ENCODE results near the gene MAN1C1.
"Not testable (repeated sequence)": the region's sequence is repeated elsewhere in the genome, so short reads cannot be mapped to it uniquely, and the experiment has no call there.

MAN1C1 gene

GRCh38 chr1:25581764-25582163, 34.8 kb upstream of the MAN1C1 start:
- no peak overlapping the region for H3K4me3 ChIP-seq (ENCODE audit: low read depth, low read length)

GRCh38 chr1:25583519-25584370, 32.8 kb upstream of the MAN1C1 start:
- H3K4me3 ChIP-seq (ENCODE audit: low read depth, low read length): no peak overlapping the region

- no peak overlapping the region for H3K4me3 ChIP-seq (ENCODE audit: low read depth, low read length)
Measured at GRCh38 chr1:25586181-25586588, 30.4 kb upstream of the MAN1C1 start.

- H3K4me3 ChIP-seq (ENCODE audit: low read depth, low read length): no peak overlapping the region
Measured at GRCh38 chr1:25587290-25587689, 29.3 kb upstream of the MAN1C1 start.

DNA sequence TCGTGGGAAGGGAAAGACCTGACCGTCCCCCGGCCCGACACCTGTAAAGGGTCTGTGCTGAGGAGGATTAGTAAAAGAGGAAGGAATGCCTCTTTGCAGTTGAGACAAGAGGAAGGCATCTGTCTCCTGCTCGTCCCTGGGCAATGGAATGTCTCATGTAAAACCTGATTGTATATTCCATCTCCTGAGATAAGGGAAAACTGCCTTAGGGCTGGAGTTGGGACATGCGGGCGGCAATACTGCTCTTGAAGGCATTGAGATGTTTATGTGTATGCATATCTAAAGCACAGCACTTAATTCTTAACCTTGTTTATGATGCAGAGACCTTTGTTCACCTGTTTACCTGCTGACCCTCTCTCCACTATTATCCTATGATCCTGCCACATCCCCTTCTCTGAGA, 28.4 kb upstream of the MAN1C1 start:
- not testable (repeated sequence) for H3K4me3 ChIP-seq (ENCODE audit: low read depth, low read length)

DNA sequence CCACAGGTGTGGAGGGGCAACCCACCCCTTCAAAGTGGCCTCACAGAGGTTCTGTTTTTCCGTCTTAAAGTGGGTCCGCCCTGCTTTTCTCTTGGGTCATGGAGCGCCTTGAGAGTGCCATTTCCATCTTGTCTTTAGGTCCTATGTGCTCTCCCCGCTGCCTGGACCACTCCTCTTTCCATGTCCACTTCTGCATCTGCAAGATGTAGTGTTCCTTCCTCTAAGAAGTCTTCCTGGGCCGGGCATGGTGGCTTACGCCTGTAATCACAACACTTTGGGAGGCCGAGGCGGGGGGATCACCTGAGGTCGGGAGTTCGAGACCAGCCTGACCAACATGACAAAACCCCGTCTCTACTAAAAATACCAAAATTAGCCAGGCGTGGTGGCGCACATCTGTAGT, 27.8 kb upstream of the MAN1C1 start:
- H3K4me3 ChIP-seq (ENCODE audit: low read depth, low read length): not testable (repeated sequence)

DNA sequence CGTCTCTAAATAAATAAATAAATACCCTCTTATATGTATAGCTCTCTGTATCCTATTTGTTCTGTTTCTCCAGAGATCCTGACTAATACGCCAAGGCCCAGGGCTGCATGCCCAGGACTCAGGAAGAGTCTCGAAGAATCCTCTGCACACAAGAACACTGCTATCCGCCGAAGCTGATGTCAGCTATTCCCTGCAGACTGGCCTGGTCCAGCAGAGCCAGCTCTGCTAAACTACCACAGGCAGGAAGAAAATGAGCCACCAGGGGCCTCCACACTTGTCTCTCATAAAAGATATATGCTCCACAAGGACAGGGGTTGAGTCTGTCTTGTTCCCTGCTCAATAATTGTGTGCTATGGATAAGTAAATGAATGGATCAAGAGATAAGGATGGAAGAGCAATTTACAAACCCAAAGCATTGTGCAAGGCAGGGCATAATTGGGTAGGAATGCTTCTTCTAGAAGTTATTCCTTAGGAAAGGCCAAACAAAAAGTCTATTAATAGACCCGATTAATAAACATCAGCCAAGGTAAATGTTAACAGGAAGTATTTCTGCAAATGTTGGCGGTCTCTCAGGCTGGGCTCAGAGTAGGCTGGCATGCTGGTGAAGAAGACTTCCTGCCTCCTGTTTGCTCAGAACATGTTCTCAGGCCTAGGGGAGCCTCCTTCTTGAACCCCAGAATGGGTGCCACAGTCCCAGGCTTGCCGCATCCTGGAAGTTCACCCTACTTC, 26.3 kb upstream of the MAN1C1 start:
- H3K4me3 ChIP-seq (ENCODE audit: low read depth, low read length): no peak overlapping the region

DNA sequence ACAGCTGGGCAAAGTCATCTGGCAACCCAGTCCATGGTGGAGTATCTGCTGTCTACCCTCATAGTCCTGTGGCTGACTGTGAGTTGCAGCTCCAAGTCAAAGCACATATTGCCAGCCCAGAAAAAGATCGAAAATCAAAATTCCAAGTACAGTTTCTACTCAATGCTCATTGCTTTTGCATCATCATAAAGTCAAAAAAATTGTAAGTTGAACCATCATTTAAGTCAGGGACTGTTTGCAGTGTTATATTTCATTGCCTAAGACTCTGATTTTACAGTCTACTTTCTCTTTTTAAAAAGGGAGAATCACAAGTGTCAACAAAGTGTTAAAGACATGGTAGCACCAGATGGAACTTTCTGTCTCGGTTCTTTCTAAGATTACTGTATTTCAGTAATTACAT, 22.7 kb upstream of the MAN1C1 start:
- H3K4me3 ChIP-seq (ENCODE audit: low read depth, low read length): no peak overlapping the region

GRCh38 chr1:25594971-25595370, 21.6 kb upstream of the MAN1C1 start:
- H3K4me3 ChIP-seq (ENCODE audit: low read depth, low read length): no peak overlapping the region

DNA sequence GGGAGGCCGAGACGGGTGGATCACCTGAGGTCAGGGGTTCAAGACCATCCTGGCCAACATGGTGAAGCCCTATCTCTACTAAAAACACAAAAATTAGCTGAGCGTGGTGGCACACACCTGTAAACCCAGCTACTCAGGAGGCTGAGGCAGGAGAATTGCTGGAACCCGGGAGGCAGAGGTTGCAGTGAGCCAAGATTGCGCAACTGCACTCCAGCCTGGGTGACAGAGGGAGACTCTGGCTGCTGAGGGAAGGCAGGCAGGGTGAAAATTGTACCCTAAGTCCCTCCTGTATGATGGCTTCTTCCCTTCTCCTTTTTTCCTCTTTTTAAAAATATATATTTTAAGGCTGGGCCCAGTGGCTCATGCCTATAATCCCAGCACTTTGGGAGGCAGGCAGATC, 19.9 kb upstream of the MAN1C1 start:
- not testable (repeated sequence) for H3K4me3 ChIP-seq (ENCODE audit: low read depth, low read length)

DNA sequence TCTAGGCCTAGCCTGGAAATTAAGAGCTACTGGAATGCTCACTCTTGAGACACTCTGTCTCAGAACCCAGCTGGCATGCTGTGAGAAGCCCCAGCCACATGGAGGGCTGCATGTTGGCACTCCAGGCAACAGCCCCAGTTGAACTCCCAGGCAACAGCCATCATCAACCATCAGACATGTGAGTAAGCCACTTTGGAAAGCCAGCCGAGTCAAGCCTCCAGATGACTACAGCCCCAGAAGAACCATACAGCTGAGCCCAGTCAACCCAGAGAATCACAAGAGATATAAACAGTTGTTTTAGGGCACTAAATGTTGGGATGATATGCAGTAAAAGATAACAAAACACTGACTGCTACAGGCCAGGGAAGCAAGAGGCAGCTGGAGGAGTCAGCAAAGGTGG, 17.7 kb upstream of the MAN1C1 start:
- H3K4me3 ChIP-seq (ENCODE audit: low read depth, low read length): no peak overlapping the region

GRCh38 chr1:25599969-25600610, 16.5 kb upstream of the MAN1C1 start:
- H3K4me3 ChIP-seq (ENCODE audit: low read depth, low read length): no peak overlapping the region

GRCh38 chr1:25600971-25601699, 15.5 kb upstream of the MAN1C1 start:
- H3K4me3 ChIP-seq (ENCODE audit: low read depth, low read length): not testable (repeated sequence)

- not testable (repeated sequence) for H3K4me3 ChIP-seq (ENCODE audit: low read depth, low read length)
Measured at GRCh38 chr1:25603779-25604538, 12.6 kb upstream of the MAN1C1 start.

GRCh38 chr1:25607123-25607522, 9.5 kb upstream of the MAN1C1 start:
- H3K4me3 ChIP-seq (ENCODE audit: low read depth, low read length): no peak overlapping the region

DNA sequence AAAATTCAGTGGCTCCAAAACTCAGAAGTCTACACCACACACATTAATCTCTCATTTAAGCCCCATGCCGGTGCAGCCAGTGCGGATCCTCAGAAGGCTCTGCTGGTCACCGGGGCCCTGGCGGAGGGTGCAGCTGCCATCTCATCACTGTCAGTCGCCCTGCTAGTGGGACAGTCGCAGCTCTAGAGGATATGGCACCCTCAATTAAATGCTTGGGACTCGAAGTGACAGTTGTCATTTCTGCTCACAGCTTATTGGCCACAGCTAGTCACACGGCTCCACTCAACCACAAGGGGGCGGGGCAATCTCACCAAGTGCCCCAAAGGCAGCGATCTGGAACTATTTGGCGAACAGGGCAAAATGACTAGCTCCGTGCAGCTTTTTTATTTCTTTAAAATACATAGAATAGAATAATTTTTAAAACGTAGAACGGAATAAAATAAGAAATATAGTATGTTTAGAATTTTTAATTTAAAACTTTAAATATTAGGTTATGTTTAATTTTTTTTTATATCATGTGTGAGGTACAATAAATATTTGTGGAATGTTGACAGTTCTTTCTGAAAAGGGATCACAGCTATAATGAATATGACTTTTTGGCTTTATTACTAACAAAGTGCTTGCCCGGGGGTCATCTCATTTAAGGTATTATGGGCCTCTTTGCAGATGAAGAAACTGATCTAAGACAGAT, 8.0 kb upstream of the MAN1C1 start:
- no peak overlapping the region for H3K4me3 ChIP-seq (ENCODE audit: low read depth, low read length)

- no peak overlapping the region for H3K4me3 ChIP-seq (ENCODE audit: low read depth, low read length)
Measured at GRCh38 chr1:25609921-25610320, 6.7 kb upstream of the MAN1C1 start.

DNA sequence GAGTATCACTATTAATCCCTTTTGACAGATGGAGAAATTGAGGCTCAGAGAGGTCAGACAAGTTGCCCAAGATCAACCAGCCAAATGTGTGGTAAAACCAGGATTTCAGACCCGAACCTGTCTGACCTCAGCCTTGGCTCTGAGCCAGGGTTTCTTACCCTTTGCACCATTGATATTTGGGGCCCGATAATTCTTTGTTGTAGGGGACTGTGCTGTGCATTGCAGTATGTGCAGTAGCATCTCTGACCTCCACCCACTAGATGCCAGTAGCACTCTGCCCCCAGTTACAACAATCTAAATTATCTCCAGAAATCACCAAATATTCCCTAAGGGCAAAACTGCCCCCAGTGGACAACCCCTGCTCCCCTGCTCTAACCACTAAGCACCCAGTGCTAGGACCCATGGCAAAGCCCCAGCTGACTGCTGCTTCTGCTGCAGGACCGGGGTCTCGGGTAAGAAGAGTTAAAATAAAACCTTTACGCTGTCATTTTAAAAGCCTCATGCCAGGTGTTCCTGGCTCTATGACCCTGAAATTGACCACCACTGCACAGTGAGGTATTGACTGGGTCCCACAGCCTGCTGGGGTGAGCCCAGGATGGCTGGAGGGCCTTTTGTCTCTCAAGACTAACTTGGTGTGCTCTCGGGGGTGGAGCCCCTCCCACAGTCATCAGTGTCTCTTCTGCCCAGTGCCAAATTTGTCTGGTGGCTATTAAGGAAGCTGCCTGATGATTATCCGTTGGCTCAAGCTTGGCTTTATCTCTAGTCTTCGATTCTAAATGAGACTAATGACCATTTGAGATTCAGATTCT, 5.6 kb upstream of the MAN1C1 start:
- H3K4me3 ChIP-seq (ENCODE audit: low read depth, low read length): no peak overlapping the region

DNA sequence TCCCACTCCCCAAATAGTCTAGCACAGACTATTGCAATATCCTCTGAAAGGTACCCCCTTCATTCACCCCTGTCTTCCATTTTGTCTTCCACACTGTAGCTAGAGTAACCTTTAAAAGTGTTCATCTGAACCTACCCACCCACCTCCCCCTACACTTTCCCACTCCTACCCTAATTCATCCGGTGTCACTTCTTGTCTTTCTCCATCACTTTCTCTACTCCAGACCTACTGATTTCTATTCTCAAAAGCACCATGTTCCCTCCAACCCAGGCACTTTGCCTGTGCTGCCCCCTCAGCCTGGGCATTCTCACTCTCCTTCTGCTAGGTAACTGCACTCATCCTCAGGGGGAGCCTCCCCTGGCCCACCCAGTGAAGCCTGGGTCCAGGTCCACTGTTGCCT, 4.7 kb upstream of the MAN1C1 start:
- no peak overlapping the region for H3K4me3 ChIP-seq (ENCODE audit: low read depth, low read length)
